ENCODE data around the gene COG2.

The COG2 gene

DNA sequence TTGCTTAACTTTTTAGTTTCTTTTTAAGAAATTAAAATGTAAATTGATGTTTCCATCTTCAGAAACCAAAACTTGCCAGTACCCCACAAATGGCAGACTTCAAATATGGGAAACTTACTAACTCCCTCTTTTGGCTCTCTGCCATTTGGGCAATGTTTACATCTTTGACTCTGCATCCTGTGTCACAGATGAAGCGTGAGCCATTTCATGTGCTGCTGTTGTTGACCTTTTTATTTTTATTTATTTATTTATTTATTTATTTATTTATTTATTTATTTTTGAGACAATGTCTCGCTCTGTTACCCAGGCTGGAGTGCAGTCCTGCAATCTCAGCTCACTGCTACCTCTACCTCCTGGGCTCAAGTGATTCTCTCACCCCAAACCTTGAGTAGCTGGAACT lies 16.0 kb upstream of the COG2 start:
- H3K4me3 ChIP-seq (ENCODE audit: control insufficient read depth, low read depth, low read length), result no peak overlapping the region
- TF ChIP-seq, protein P1, sequence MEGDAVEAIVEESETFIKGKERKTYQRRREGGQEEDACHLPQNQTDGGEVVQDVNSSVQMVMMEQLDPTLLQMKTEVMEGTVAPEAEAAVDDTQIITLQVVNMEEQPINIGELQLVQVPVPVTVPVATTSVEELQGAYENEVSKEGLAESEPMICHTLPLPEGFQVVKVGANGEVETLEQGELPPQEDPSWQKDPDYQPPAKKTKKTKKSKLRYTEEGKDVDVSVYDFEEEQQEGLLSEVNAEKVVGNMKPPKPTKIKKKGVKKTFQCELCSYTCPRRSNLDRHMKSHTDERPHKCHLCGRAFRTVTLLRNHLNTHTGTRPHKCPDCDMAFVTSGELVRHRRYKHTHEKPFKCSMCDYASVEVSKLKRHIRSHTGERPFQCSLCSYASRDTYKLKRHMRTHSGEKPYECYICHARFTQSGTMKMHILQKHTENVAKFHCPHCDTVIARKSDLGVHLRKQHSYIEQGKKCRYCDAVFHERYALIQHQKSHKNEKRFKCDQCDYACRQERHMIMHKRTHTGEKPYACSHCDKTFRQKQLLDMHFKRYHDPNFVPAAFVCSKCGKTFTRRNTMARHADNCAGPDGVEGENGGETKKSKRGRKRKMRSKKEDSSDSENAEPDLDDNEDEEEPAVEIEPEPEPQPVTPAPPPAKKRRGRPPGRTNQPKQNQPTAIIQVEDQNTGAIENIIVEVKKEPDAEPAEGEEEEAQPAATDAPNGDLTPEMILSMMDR (IDR thresholded peaks at IDR 0.05; ENCODE audit: control insufficient read depth, insufficient read depth, low read depth, low read length, missing control alignments), result no peak
- no peak for DNase-seq (ENCODE audit: low read depth)

DNA sequence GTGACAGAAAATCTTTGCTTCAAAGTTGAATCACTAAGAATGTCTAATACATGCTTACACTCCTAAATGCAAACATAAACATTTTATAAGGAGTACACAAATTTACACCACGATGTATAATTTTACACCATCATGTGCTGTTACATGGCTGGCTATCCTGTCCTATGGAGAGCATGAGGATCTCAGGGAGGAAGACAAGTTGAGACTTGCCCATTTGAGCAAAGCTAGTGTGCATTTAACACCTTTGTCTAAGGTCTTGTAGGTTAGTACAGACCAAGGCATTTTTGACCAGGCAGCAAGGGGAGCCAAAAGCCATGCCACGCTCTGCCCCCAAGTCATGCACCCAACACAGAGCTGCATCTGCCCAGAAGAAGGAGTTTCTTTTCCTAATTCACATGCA lies 14.5 kb upstream of the COG2 start:
- no peak overlapping the region for H3K4me3 ChIP-seq (ENCODE audit: control insufficient read depth, low read depth, low read length)
- TF ChIP-seq, protein P1 (IDR thresholded peaks at IDR 0.05; ENCODE audit: control insufficient read depth, insufficient read depth, low read depth, low read length, missing control alignments), result no peak
- DNase-seq (ENCODE audit: low read depth), result no peak

DNA sequence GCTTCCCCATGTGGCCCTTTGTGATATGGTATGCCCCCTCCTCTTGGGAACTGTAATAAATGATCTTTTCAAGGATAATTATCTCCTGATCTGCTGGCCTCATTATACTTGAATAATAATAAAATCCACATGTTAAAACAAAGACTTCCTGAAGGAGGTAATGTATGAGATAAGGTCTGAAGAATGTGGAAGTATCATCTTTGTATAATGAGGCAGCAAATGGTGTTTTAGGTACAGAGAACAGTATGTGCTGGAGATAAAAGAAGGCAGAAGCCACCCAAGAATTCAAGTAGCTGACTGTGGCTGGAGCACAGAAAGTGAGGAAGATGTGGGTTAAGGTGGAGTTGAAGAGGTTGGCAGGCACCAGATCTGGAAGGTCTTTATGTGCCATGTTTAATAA lies 12.8 kb upstream of the COG2 start:
- no peak overlapping the region for H3K4me3 ChIP-seq (ENCODE audit: control insufficient read depth, low read depth, low read length)
- no peak for DNase-seq (ENCODE audit: low read depth)
- TF ChIP-seq, protein P1 (IDR thresholded peaks at IDR 0.05; ENCODE audit: control insufficient read depth, insufficient read depth, low read depth, low read length, missing control alignments), result no peak

DNA sequence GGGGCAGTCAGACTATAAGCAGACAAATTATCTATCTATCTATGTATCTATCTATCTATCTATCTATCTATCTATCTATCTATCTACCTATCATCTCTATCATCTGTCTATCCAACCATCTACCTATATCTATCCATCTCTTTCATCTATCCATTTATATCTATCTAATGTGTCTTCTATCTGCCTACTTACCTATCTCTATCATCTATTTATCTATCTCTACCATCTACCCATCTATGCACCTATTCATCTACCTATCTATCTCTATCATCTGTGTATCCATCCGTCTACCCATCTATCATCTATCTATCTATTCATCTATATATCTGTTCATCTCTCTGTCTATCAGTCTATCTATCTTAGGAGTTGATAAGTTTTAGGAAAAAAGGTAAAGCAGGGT lies 10.8 kb upstream of the COG2 start:
- DNase-seq (ENCODE audit: low read depth), result no peak
- no peak overlapping the region for H3K4me3 ChIP-seq (ENCODE audit: control insufficient read depth, low read depth, low read length)
- TF ChIP-seq, protein P1 (IDR thresholded peaks at IDR 0.05; ENCODE audit: control insufficient read depth, insufficient read depth, low read depth, low read length, missing control alignments), result no peak

DNA sequence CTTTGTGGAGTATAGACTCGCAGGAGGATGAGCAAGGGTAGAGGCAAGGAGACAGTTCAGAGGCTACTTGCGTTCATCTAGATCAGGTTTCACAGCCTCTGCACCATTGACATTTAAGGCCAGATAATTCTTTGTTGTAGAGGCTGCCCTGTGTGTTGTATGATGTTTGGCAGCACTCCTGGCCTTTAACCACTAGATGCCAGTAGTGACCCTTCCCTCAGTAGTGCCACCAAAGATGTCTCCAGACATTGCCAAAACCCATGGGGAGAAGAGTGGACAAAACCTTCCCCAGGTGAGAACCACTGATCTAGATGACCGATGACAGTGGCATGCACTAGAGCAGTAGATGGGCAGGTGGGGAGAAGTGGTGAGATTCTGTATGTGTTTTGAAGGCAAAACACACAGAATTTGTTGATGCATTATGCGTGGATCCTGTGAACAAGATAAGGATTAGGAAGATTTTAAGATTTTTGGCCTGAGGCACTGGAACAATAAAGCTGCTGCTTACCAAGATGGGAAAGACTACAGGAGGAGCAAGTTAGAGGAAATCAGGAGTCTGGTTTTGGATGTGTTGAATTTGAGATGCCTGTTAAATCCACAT lies 9.9 kb upstream of the COG2 start:
- no peak overlapping the region for H3K4me3 ChIP-seq (ENCODE audit: control insufficient read depth, low read depth, low read length)
- TF ChIP-seq, protein P1 (IDR thresholded peaks at IDR 0.05; ENCODE audit: control insufficient read depth, insufficient read depth, low read depth, low read length, missing control alignments), result peak; percentile 68
- no peak for DNase-seq (ENCODE audit: low read depth)

DNA sequence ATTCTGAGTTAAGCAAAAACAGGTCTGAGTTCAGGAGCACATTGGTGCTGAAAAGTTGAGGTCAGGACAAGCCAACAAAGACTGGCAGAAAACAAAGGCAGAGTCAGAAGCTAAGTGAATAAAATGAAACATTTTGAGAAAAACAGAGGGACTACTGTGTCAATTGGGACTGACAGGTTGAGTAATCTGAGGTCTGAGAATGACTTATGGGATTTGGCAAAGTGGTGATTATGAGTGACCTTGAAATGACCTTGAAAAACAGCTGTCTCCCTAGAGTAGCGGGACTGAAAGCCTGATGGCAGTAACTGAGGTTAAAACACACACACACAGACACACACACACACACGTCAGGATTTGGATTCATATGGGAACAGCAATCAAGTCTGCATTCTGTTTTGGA lies 8.8 kb upstream of the COG2 start:
- no peak overlapping the region for H3K4me3 ChIP-seq (ENCODE audit: control insufficient read depth, low read depth, low read length)
- no peak for DNase-seq (ENCODE audit: low read depth)
- TF ChIP-seq, protein P1 (IDR thresholded peaks at IDR 0.05; ENCODE audit: control insufficient read depth, insufficient read depth, low read depth, low read length, missing control alignments), result no peak

DNA sequence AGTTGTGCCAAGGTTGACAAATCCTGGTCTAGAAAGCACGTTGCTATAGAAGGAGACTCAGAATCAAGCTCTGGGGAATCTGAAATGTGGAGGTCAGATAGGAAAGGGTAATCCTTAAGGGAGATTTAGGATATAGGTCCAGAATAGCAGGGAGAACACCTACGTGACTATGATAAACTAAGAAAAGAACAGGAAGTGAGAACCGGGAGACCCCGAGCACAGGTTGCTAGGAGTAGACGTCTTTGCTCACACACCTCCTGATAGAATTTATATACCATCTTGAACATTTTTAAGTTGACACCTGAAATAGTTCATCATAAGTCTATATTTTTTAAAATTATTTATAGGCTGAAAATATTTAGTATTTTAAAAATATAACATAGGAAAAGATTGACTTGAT lies 7.9 kb upstream of the COG2 start:
- H3K4me3 ChIP-seq (ENCODE audit: control insufficient read depth, low read depth, low read length), result no peak overlapping the region
- TF ChIP-seq, protein P1 (IDR thresholded peaks at IDR 0.05; ENCODE audit: control insufficient read depth, insufficient read depth, low read depth, low read length, missing control alignments), result no peak

More for the DNA sequence above, 7.9 kb upstream of the COG2 start:
- DNase-seq (ENCODE audit: low read depth), result no peak

Measured in AG09309 (cell line).